ENCODE data around the gene SLX9. TPM values are rescaled to one million over a fixed set of nuclear protein-coding genes. Genes with fewer than 3 reads are reported as not detected.
"Not testable (repeated sequence)": the region's sequence is repeated elsewhere in the genome, so short reads cannot be mapped to it uniquely, and the experiment has no call there.

The SLX9 gene
- total RNA-seq, 1 donor from 2014 or later, result 49.3 TPM

GRCh38 chr21:45015469-45015860, 75.6 kb downstream of the SLX9 start:
- intact Hi-C loops (cut with micrococcal nuclease), result loop anchor here (10.0 kb wide), 1 partner anchor 89 kb away; no protein-coding TSS in a partner anchor

- intact Hi-C loops (cut with micrococcal nuclease), result loop anchor here (10.0 kb wide), 1 partner anchor 89 kb away; no protein-coding TSS in a partner anchor
Measured at GRCh38 chr21:45016031-45016405, 76.2 kb downstream of the SLX9 start.

- intact Hi-C loops (cut with micrococcal nuclease), result loop anchor here (10.0 kb wide), 1 partner anchor 88 kb away; no protein-coding TSS in a partner anchor
Measured at GRCh38 chr21:45016406-45017038, 76.7 kb downstream of the SLX9 start.

- intact Hi-C loops (cut with micrococcal nuclease), result loop anchor here (10.0 kb wide), 1 partner anchor 88 kb away; no protein-coding TSS in a partner anchor
Measured at GRCh38 chr21:45017039-45017960, 77.5 kb downstream of the SLX9 start.

GRCh38 chr21:45018131-45019075, 78.6 kb downstream of the SLX9 start:
- intact Hi-C loops (cut with micrococcal nuclease), result loop anchor here (10.0 kb wide), 1 partner anchor 86 kb away; no protein-coding TSS in a partner anchor

- intact Hi-C loops (cut with micrococcal nuclease), result loop anchor here (10.0 kb wide), 1 partner anchor 86 kb away; no protein-coding TSS in a partner anchor
Measured at GRCh38 chr21:45019076-45019886, 79.5 kb downstream of the SLX9 start.

- intact Hi-C loops (cut with micrococcal nuclease), result loop anchor here (10.0 kb wide), 1 partner anchor 85 kb away; no protein-coding TSS in a partner anchor
Measured at GRCh38 chr21:45019887-45020537, 80.2 kb downstream of the SLX9 start.

GRCh38 chr21:45020629-45021427, 81.0 kb downstream of the SLX9 start:
- intact Hi-C loops (cut with micrococcal nuclease), result no loop called here

- intact Hi-C loops (cut with micrococcal nuclease), result no loop called here
Measured at GRCh38 chr21:45021428-45022347, 81.9 kb downstream of the SLX9 start.

GRCh38 chr21:45022348-45022675, 82.5 kb downstream of the SLX9 start:
- intact Hi-C loops (cut with micrococcal nuclease), result no loop called here

GRCh38 chr21:45022736-45023135, 82.9 kb downstream of the SLX9 start:
- intact Hi-C loops (cut with micrococcal nuclease), result no loop called here

GRCh38 chr21:45024516-45024915, 84.7 kb downstream of the SLX9 start:
- intact Hi-C loops (cut with micrococcal nuclease), result not testable (repeated sequence)

- intact Hi-C loops (cut with micrococcal nuclease), result no loop called here
Measured at GRCh38 chr21:45026066-45026745, 86.4 kb downstream of the SLX9 start.
